NCI-H2107 (cell line): ENCODE results near the gene NES.
"Not testable (repeated sequence)": the region's sequence is repeated elsewhere in the genome, so short reads cannot be mapped to it uniquely, and the experiment has no call there.

Experiments
- DNase-seq: peaks from one replicate; lab custom pipeline; 2025; lab: John Stamatoyannopoulos, UW

Gene NES

GRCh38 chr1:156645056-156645455 lies 32.2 kb downstream of the NES start:
- no peak for DNase-seq

- DNase-seq: no peak
These were observed 32.6 kb downstream of the NES start for GRCh38 chr1:156644640-156645039.

DNA sequence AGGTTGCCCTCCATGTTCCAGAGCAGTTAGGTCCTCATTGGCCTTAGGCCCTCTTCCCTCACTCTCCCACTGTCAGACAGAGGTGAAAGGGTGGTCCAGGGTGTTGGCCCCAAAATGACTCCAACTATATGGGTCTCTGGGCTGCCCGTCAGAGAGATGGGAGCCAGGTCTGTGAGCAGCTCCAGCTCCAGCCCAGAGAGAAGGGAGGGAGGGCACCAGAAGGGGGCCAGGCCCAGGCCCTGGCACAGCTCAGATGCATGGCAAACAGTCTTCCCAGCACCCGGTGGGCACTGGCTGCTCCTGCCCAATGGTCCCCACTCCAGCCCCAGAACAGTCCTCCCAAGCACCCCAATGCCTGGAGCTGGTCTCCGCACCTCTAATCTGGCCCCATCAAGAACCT lies 33.1 kb downstream of the NES start:
- no peak for DNase-seq

GRCh38 chr1:156643778-156644092 lies 33.5 kb downstream of the NES start:
- no peak for DNase-seq

GRCh38 chr1:156643049-156643777 lies 34.0 kb downstream of the NES start:
- no peak for DNase-seq

- DNase-seq: no peak
These were observed 34.8 kb downstream of the NES start for GRCh38 chr1:156642265-156643048.

DNA sequence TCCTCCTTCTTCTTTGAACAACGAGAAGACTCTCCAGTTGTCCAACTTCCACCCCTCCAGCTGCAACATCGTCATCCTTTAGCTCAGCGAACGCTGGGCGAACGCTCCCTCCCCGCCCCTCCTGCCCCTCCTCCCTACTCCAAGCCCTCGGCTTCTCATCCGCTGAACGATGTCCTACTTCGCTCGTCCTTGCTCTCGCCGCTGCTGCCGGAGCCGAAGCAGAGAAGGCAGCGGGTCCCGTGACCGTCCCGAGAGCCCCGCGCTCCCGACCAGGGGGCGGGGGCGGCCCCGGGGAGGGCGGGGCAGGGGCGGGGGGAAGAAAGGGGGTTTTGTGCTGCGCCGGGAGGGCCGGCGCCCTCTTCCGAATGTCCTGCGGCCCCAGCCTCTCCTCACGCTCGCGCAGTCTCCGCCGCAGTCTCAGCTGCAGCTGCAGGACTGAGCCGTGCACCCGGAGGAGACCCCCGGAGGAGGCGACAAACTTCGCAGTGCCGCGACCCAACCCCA lies 35.4 kb downstream of the NES start, which contains the start of gene BCAN:
Gene BCAN (plus strand): TSS at position 357 of the 504 bp plus-strand sequence. CDS start 3,938 bp downstream, outside the sequence.
- no peak for DNase-seq

DNA sequence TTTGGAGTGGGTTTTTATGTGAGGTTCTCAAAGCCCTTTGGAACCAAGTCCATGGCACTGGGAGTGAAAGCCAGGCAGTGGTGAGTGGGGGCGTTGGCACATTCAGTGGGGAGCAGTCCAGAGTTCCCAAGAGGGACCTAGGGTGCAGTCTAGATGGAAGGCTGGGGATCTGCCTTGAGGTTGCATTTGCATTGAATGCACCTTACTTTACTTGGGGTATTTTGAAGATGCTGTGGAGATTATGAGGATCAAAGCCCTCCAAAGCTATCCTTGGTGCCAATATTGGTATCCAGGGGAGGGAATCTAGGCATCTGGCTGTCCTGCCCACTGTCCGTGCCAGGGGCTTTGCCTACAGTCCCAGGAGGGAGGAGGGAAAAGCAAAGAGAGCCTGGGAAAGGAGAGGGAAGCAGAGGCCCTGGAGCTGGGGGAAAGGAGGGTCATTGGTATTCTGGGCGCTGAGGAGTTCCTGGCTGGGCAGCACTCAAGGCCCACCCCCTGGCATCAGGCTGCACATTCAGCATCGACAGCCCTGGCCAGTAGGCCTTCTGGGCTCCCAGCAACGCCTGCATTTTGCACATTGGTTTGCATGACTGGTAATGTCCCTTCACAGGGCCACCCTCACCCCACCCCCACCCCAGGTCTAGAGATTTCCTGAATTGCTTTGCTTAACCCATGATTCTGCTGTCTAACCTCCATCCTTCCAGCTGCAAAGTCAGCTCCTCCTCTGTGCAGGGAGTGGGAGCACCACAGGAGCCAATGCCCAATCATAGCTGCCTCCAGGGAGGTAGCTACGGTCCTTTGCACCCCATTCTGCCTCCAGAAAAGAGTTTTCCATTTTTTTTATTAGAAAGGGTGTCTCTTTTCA lies 36.1 kb downstream of the NES start:
- no peak for DNase-seq

GRCh38 chr1:156639601-156640101 lies 37.6 kb downstream of the NES start:
- no peak for DNase-seq

DNA sequence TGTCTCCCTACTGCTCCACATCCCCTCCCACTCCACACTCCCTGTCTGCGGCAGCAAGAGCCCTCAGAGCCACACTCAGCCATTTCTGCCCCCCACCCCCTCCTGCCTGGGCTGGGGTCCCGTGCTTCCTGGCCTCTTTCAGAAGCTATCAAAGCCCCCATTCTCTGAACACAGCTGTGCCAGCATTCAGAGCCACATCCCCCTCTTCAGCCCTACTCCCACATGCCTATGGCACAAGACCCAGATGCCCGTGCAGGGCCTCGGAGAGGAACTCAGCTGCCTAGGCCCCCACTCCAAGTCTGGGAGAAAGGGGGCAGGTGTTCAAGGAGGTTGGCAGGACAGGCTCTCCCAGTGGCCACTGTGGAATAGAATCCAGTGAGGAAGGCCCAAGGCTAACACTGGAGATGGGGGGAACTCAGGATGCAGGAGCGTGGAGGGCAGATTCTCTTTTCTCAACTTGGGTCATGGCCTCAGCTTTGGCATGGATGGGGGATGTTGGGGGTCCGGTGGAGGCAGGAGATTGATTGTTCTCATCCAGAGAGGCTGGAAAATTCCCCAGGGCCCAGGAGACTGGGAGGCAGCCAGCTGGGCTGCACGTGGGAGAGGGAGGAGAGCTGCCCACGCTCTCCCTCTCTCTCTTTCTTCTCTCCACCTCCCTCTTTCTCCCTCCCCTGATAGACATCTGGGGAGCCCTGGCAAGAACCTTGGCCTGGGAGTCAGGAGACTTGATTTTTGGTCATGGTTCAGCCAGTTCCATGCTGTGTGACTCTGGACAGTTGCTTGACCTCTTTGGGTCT lies 38.8 kb downstream of the NES start:
- DNase-seq: no peak

DNA sequence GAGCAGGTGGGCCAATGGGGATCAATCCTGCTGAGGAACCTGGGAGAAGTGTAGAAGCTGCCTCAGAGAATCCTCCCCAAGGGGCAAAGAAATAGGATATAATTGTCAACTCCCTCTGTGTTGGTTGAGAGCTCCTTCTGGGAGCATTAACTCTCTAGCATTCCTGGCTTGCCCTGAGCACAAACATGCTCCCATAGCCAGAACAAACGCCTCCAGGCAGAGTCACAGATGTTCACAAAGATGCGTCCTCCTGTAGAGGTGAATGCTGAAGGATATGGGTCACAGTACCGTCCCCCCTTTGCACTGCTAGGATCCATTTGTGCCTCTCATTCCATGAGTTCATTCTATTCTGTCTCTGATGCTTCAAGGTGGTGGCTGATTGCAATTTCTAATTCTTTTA lies 44.9 kb downstream of the NES start:
- DNase-seq: no peak

DNA sequence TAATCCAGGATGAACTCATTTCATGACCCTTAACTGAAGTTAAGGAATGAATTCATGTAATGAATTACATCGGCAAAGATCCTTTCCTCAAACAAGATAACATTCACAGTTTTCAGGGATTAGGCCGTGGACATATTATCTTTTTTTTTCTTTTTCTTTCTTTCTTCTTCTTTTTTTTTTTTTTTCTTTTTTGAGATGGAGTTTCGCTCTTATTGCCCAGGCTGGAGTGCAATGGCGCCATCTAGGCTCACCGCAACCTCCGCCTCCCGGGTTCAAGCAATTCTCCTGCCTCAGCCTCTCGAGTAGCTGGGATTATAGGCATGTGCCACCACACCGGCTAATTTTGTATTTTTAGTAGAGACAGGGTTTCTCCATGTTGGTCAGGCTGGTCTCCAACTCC lies 46.1 kb downstream of the NES start:
- DNase-seq: not testable (repeated sequence)

DNA sequence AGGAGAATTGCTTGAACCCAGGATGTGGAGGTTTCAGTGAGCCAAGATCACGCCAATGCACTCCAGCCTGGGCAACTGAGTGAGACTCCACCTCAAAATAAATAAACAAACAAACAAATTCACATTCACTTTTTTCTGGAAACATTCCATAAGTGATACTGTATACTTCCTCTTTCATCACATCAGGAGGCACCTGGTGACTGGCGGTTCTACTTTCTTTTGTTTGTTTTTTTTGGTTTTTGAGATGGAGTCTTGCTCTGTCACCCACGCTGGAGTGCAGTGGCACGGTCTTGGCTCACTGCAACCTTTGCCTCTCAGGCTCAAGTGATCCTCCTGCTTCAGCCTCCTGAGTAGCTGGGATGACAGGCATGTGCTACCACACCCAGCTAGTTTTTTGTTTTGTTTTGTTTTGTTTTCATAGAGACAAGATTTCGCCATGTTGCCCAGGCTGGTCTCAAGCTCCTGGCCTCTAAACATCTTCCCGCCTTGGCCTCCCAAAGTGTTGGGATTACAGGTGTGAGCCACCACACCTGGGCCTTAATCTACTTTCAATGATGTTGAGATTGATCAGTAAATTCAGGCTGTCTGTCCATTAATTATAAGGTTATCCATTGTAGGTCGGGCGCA lies 47.3 kb downstream of the NES start:
- no peak for DNase-seq

DNA sequence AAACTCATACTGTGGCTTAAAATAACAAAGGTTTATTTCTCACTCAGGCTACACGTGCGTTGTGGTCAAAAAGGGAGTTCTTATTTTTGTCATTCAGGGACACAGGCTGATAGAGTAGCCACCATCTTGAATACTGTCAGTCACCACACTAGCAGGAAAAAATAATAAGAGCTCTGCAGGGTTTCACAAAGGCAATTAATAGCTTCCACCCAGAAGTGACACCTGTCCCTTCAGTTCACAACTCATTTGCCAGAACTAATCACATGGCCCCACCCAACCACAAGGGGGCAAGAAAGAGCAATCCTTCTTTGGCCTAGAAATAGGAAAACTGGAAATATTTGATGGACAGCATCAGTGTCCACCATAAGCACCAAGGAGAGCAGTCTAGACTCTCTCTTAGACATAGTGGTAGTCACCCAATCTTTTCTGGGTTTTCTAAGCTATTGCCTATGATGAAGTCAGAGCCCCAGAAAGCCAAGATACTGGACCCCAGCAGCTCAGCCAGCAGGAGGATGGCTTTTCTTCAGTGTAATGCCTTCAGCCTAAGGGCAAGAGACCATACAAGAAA lies 49.8 kb downstream of the NES start:
- DNase-seq: no peak

DNA sequence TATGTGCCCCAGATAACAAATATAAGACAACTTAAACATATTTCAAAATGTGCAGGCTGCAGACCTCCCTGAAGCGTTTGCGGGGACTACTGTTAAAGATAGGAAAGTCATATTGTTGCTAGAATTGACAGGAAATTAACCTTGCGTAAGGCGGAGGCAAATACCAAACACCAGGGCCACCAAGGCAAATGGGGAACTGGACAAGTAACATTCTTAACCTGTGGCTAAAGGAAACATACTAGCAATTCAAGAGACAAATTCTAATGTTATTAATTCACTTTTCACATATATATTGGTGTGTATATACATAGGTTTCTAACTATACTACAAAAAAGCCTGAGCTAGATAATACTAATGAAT lies 51.1 kb downstream of the NES start:
- no peak for DNase-seq

DNA sequence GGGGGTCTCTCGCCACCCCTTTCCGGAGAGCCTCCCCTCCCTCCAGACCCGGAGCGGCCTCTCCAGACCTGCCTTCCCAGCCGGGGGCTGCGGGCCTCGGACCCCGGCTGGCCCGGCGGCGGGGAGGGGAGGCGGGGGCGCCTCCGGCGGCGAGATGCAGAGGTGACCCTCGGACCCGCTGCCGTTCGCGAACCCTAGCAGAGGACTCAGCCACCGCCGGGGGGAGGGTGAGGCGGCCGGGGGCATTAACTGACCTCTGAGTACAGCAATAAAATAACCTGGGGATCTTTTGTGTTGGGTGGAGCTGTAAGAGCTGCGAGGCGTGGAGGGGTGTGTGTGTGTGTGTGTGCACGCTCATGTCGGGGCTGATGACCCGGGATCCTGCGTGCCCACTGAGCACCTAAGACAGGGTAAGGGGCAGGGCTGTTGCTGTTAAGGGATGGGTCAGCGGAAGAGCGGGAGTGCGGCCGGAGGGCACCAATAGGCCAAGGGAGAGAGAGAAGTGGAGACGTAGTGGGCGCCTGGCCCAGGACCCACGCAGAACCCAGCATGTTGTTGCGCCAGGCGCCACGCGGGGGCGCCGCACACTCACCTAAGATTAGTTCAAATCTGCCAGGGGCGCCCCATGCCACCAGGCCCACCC lies 51.6 kb downstream of the NES start:
- DNase-seq: no peak

DNA sequence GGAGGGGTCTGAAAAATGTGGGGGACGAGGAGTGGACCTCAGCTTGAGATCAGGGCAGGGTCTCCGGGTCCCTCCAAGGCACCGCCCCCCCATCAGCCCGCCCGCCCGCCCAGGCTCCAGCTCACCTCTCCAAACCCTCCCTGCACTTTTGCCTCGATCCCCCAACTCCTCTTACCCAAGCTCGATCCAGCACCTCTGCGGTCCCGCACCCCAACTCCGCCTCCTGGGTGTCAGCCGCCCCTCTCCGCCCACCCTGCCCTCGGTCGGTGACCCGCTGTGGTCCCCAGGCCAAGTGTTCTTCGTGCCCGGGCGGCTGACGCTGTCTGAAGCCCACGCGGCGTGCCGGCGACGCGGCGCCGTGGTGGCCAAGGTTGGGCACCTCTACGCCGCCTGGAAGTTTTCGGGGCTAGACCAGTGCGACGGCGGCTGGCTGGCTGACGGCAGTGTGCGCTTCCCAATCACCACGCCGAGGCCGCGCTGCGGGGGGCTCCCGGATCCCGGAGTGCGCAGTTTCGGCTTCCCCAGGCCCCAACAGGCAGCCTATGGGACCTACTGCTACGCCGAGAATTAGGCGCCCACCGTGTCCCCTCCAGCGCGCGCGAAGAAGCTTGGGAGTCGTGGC lies 52.3 kb downstream of the NES start:
- no peak for DNase-seq

- DNase-seq: no peak
These were observed 53.0 kb downstream of the NES start for GRCh38 chr1:156623946-156624813.
